Retinal pigment epithelial cell (primary cell): ENCODE results near the gene PEX3.

Experiments
- DNase-seq: peaks from one replicate; pipeline ENCODE4 v3.0.0-alpha.2; 2010; ENCODE audit warnings: low read depth
- H3K4me3 ChIP-seq: 2 replicates; pipeline ENCODE4 v1.5.1; 2011; ENCODE audit warnings: mild to moderate bottlenecking, low read length, control low read depth, moderate library complexity
- TF ChIP-seq, protein P1 (sequence below): conservative IDR thresholded peaks from 2 replicates; pipeline ENCODE4 v1.5.1; 2011; ENCODE audit warnings: low read depth, low read length, control low read depth, inconsistent platforms

Gene PEX3

DNA sequence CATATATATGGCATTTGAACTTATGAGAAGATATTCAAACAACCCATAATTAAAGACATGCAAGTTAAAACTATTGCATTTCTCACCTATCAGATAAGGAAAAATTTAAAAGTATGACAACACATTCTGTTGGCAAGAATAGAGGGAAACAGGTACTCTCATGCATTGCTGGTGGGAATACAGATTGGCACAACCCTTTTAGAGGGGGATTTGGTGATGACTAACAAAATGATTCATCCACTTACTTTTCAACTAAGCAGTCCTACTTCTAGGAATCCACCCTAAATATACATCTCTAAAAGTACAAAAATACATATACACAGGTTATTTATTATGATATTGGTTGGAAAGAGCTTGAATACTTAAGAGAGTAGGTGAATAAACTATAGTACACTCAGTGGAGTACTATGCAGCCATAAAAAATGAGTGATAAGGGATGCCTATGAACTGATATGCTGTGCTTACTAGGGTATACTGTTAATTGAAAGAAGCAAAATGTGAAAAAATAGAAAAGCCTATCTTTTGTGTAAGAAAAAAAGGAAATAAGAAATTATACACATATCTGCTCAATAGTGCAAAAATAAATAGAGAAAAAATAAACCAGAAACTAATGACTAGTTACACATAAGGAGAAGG is 42.3 kb upstream of the PEX3 start:
- DNase-seq = no peak
- TF ChIP-seq, protein P1, sequence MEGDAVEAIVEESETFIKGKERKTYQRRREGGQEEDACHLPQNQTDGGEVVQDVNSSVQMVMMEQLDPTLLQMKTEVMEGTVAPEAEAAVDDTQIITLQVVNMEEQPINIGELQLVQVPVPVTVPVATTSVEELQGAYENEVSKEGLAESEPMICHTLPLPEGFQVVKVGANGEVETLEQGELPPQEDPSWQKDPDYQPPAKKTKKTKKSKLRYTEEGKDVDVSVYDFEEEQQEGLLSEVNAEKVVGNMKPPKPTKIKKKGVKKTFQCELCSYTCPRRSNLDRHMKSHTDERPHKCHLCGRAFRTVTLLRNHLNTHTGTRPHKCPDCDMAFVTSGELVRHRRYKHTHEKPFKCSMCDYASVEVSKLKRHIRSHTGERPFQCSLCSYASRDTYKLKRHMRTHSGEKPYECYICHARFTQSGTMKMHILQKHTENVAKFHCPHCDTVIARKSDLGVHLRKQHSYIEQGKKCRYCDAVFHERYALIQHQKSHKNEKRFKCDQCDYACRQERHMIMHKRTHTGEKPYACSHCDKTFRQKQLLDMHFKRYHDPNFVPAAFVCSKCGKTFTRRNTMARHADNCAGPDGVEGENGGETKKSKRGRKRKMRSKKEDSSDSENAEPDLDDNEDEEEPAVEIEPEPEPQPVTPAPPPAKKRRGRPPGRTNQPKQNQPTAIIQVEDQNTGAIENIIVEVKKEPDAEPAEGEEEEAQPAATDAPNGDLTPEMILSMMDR = no peak
- no peak overlapping the region for H3K4me3 ChIP-seq

DNA sequence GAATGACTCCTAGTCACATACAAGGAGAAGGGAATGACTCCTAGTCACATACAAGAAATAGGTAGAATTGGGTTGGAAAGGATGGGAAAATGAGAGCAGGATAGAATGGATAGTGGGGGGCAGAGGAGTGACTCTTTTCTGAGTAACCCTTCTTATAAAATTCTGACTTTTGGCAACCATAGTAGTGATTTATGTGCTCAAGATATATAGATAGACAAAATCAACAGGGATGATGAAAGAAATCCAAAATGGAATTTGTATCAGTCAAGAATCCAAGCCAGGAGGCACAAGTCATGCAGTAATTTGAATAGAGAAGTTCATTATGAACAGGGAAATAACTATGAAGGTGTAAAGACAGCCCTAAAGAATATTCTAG is 41.8 kb upstream of the PEX3 start:
- TF ChIP-seq, protein P1 = no peak
- H3K4me3 ChIP-seq = no peak overlapping the region
- no peak for DNase-seq

DNA sequence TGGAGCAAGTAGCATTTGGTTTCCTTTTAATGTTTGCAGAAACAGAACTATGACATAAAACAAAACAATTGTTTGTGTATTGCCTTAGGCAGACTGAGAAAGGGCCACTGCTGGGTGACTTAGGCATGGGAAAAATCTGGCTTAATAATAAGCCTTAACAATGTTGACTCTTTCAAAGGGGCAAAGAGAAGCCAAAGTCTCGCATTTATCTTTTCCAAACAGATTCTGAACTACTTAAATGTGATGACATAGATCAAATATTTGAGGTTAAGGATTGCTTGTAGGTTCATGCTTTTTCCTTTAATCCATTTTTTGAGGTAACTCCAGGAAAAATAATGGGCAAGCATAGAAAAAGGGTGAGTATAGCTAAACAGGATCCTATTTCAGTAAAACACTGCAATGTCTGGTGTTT is 39.7 kb upstream of the PEX3 start:
- DNase-seq = peak; percentile 88
- TF ChIP-seq, protein P1 = no peak
- no peak overlapping the region for H3K4me3 ChIP-seq

DNA sequence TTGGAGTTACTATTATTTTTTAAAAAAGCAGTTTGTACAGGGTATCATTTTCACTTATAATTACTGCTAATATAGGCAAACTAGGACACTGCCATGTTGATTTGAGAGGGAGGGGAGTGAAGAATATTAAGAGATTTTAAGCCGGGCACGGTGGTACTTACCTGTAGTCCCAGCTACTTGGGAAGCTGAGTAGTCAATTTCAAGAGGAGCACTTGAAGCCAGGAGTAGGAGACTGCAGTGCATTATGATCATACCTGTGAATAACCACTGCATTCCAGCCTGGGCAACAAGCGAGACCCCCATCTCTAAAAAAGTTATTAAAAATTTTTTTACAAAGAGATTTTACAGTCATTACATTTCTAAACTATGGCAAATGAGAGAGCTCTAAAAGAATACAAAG is 35.8 kb upstream of the PEX3 start:
- TF ChIP-seq, protein P1 = no peak

DNA sequence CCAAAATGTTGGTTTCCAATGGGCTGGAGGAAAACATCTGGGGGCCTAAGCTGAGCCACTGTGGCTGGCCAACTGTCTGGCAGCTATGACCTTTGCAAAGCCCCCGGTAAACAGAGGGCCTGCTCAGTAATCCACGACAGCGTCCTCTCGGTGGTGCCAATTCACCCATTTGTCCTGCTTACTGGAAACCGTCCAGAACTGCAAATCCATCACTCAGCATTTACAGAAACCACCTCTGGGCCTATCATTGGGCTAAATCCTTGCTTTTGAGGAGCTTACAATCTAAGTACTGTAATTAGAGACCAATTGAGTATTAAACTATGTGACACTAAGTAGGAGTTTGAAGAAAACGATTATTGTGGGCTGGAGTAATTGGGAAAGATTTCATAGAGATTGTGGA is 31.1 kb upstream of the PEX3 start:
- no peak overlapping the region for H3K4me3 ChIP-seq
- DNase-seq = peak; percentile 93
- TF ChIP-seq, protein P1 = no peak

More for the DNA sequence above, 35.8 kb upstream of the PEX3 start:
- H3K4me3 ChIP-seq = no peak overlapping the region
- no peak for DNase-seq

DNA sequence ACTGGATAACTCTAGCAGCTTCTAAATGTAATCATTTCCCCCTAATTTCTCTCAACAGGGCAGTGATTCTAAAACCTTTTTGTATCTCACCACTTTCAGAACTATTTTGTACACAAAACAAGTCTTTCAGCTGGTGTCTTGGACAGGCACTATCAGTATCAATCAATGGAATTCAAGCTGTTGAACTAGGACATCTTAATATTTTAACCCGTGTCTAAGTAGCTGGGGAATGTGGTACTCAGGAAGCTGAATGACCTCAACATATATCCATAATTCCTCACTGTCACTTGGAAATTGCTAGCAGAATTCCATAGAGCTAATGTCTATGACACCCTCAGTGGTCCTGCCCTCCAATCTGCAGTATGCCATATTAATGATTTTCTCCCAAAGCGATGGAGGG is 24.6 kb upstream of the PEX3 start:
- no peak overlapping the region for H3K4me3 ChIP-seq
- TF ChIP-seq, protein P1 = no peak
- DNase-seq = no peak

DNA sequence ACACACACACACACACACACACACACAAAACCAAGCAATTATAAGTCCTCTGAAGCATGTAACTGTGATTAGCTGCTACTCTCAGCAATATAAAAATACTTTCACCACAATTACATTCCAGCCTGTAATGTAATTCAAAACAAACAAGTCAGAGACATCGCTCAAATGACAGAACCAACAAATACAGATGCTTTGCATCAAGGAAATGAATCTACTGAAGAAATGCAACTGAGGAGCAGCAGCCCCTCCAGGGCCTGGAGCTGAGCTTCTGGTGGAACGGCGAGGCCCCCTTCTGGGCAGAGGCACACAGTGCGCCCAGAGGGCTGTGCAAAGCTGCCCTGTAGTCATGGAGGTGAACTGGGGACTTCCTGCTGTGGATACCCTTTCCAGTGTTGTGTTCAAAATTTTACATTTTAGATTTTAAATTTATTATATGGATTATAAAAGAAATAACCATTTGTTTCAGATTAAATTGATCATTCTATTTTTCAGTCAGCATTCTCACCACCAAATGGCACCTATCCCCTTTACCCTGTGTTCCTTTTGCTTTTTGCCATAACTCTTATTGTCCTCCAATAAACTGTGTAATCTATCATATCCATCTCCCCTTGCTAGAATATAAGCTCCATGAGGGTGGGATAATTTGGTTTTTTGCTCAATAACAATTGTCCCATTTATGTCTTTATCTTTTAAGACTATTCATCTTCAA is 23.3 kb upstream of the PEX3 start:
- H3K4me3 ChIP-seq = no peak overlapping the region
- TF ChIP-seq, protein P1 = peak; percentile 100
- DNase-seq = peak; percentile 44
